CD4-positive, alpha-beta T cell (primary cell): ENCODE measurements around the gene OGDHL. TPM values are rescaled to one million over a fixed set of nuclear protein-coding genes. Genes with fewer than 3 reads are reported as not detected.

Experiments
- ATAC-seq: fragments of 200-7000 bp; cut with Tn5 transposase; one replicate; pipeline ENCODE4 v1.10.0; 2022; ENCODE audit warnings: mild to moderate bottlenecking; ENCODE audit not compliant: poor library complexity
- CTCF ChIA-PET: fragments of 350-600 bp; sonication (Branson Sonifier 250); formaldehyde crosslinking; loops from one replicate; lab custom pipeline; 2021; ENCODE audit warnings: antibody characterized with exemption, inconsistent platforms; lab: Charles Lee
- POLR2A ChIA-PET: fragments of 350-600 bp; sonication (Branson Sonifier 250); formaldehyde crosslinking; loops from one replicate; lab custom pipeline; 2021; ENCODE audit warnings: antibody characterized with exemption, inconsistent platforms; lab: Charles Lee
- DNase-seq, 14 experiments: peaks; one replicate each; pipeline ENCODE4 v3.0.0-alpha.2; 2013 to 2020; ENCODE audit warnings: mixed read lengths in 2 of 14
- H3K27ac ChIP-seq, 2 donors: one replicate each; pipeline versions ENCODE4 v1.5.1 to v1.7.0; 2013; ENCODE audit warnings: low read length in 2 of 2, low read depth in 1 of 2, mild to moderate bottlenecking in 1 of 2
- H3K27me3 ChIP-seq, 2 experiments: 1 replicate in 1 of 2; 2 replicates in 1 of 2; pipeline versions ENCODE4 v1.6.1 to v1.7.0; 2013; ENCODE audit warnings: low read length in 2 of 2, control low read depth in 1 of 2, mild to moderate bottlenecking in 1 of 2, moderate library complexity in 1 of 2; ENCODE audit not compliant: insufficient read depth in 2 of 2, control insufficient read depth in 1 of 2
- H3K36me3 ChIP-seq: one replicate; pipeline ENCODE4 v1.6.1; 2013; ENCODE audit warnings: low read length, control low read depth; ENCODE audit not compliant: insufficient read depth
- H3K4me1 ChIP-seq: one replicate; pipeline ENCODE4 v1.6.1; 2013; ENCODE audit warnings: low read length, control low read depth; ENCODE audit not compliant: insufficient read depth
- H3K4me3 ChIP-seq: one replicate; pipeline ENCODE4 v1.5.1; 2013; ENCODE audit warnings: mild to moderate bottlenecking, low read length, moderate library complexity
- H3K9me3 ChIP-seq, 2 experiments: 1 replicate in 1 of 2; 2 replicates in 1 of 2; pipeline versions ENCODE4 v1.6.1 to v1.7.0; 2013; ENCODE audit warnings: low read length in 2 of 2, mild to moderate bottlenecking in 2 of 2, control low read depth in 1 of 2, moderate library complexity in 1 of 2; ENCODE audit not compliant: control insufficient read depth in 1 of 2, insufficient read depth in 1 of 2
- H3K27ac Mint-ChIP-seq: one replicate; pipeline ENCODE4 v1.8.0; 2020; ENCODE audit warnings: mixed read lengths
- H3K27me3 Mint-ChIP-seq: one replicate; pipeline ENCODE4 v1.8.0; 2021; ENCODE audit warnings: mixed read lengths
- H3K36me3 Mint-ChIP-seq: one replicate; pipeline ENCODE4 v1.8.0; 2021; ENCODE audit warnings: low read depth, mixed read lengths
- H3K4me1 Mint-ChIP-seq: one replicate; pipeline ENCODE4 v1.8.0; 2021; ENCODE audit warnings: low read depth, mixed read lengths
- H3K4me3 Mint-ChIP-seq: one replicate; pipeline ENCODE4 v1.8.0; 2020; ENCODE audit warnings: mild to moderate bottlenecking, mixed read lengths
- H3K9me3 Mint-ChIP-seq: one replicate; pipeline ENCODE4 v1.8.0; 2020; ENCODE audit warnings: mixed read lengths
- intact Hi-C, 2 experiments: fragments of 100-400 bp; cut with DNase I in 1 of 2; cut with micrococcal nuclease in 1 of 2; formaldehyde crosslinking; loops; one replicate each; pipeline versions ENCODE4 v1.15.1 to v1.9.0; 2023 to 2025; cut with DNase I, micrococcal nuclease
- total RNA-seq, 174 experiments: library from RNA in 2 of 174; stranded (reverse) in 2 of 174; gene quantifications; one replicate each; pipeline ENCODE4 v1.2.3 and lab custom pipeline; 2021 to 2026
- TF ChIP-seq, protein P1 (sequence below): fragments of 200-600 bp; IDR thresholded peaks from one replicate; pipeline ENCODE4 v1.8.0; 2022; ENCODE audit warnings: antibody characterized with exemption, mild to moderate bottlenecking

OGDHL gene
- total RNA-seq, 2 experiments from 2014 or later: not detected

DNA sequence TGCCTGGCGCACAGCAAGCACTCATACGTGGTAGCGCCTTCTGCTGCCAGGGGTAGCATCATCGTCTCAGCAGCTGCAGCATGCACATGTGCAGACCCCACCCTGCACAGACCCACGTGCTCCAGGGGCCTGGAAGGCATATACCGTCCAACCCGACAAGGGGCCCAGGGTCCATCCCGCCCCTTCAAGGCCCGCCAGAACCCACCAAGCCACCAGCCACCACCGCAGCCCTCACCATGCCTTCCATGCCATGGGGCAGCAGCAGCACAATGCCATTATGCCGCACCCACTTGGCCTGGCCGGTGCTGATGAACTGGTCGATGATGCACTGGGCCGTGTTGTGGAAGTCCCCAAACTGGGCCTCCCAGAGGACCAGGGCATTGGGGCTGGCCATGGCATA, 22.7 kb downstream of the OGDHL start:
- Mint-ChIP-seq H3K27me3 (no peaks in the 10 kb centered on the region), H3K36me3 (no peaks in the 10 kb centered on the region), H3K4me1 (no peaks in the 10 kb centered on the region), H3K27ac (no peak overlapping the region), H3K4me3 (no peak overlapping the region), H3K9me3 (no peaks in the 10 kb centered on the region)
- H3K4me3 ChIP-seq: no peak overlapping the region
- intact Hi-C loops: no loop called here
- TF ChIP-seq, protein P1, sequence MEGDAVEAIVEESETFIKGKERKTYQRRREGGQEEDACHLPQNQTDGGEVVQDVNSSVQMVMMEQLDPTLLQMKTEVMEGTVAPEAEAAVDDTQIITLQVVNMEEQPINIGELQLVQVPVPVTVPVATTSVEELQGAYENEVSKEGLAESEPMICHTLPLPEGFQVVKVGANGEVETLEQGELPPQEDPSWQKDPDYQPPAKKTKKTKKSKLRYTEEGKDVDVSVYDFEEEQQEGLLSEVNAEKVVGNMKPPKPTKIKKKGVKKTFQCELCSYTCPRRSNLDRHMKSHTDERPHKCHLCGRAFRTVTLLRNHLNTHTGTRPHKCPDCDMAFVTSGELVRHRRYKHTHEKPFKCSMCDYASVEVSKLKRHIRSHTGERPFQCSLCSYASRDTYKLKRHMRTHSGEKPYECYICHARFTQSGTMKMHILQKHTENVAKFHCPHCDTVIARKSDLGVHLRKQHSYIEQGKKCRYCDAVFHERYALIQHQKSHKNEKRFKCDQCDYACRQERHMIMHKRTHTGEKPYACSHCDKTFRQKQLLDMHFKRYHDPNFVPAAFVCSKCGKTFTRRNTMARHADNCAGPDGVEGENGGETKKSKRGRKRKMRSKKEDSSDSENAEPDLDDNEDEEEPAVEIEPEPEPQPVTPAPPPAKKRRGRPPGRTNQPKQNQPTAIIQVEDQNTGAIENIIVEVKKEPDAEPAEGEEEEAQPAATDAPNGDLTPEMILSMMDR: no peak
- CTCF ChIA-PET: no interaction called here
- no peak for ATAC-seq
- H3K36me3 ChIP-seq: no peaks in the 10 kb centered on the region
- no peak overlapping the region for H3K27ac ChIP-seq
- POLR2A ChIA-PET: no interaction called here
- H3K9me3 ChIP-seq: peaks cover 0 to 38% of the 10 kb centered on the region in 2 experiments
- no peak for DNase-seq
- H3K27me3 ChIP-seq: no peaks in the 10 kb centered on the region
- H3K4me1 ChIP-seq: no peaks in the 10 kb centered on the region

DNA sequence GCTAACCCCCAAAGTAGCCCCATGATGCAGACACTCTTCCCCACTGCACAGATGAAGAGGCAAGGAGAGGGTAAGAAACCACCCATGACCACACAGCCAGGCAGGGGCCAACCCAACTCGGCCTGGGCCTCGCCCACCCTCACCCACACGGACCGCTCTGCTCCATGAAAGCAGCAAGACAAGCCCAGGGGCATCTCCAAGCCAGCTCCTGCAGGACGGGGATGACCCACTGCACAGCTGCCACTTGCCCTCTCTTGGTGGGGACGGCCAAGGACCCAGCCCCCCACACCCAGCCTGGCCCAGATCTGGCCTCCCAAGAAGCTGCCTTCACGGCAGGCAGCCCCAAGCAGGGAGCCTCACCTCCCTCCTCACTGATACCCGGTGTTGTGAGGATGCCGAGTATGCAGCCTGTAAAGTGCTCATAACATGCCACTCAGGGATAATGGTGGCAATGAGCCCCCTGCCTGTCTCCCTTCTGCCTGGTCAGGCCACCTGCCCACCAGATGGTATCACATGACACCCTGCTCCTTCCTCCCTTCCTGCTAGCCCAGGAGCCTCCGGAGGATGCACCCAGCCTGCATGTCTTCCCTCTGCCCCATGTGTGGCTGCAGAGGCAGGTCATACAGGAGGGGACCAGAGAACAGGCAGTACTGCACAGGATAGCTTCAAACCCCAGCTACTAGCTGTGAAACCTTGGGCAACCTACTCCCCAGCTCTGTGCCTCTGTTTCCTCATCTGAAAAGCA, 23.3 kb downstream of the OGDHL start:
- Histone ChIP-seq H3K4me1 (no peaks in the 10 kb centered on the region), H3K27me3 (no peaks in the 10 kb centered on the region), H3K4me3 (no peak overlapping the region), H3K27ac (no peak overlapping the region), H3K36me3 (no peaks in the 10 kb centered on the region), H3K9me3 (peaks cover 0 to 33% of the 10 kb centered on the region in 2 experiments)
- Mint-ChIP-seq H3K27ac (no peak overlapping the region), H3K36me3 (no peaks in the 10 kb centered on the region), H3K9me3 (no peaks in the 10 kb centered on the region), H3K27me3 (no peaks in the 10 kb centered on the region), H3K4me1 (no peaks in the 10 kb centered on the region), H3K4me3 (no peak overlapping the region)
- DNase-seq (no peak), ATAC-seq (no peak)
- POLR2A ChIA-PET: no interaction called here
- CTCF ChIA-PET: no interaction called here
- intact Hi-C loops: no loop called here
- TF ChIP-seq, protein P1: no peak

DNA sequence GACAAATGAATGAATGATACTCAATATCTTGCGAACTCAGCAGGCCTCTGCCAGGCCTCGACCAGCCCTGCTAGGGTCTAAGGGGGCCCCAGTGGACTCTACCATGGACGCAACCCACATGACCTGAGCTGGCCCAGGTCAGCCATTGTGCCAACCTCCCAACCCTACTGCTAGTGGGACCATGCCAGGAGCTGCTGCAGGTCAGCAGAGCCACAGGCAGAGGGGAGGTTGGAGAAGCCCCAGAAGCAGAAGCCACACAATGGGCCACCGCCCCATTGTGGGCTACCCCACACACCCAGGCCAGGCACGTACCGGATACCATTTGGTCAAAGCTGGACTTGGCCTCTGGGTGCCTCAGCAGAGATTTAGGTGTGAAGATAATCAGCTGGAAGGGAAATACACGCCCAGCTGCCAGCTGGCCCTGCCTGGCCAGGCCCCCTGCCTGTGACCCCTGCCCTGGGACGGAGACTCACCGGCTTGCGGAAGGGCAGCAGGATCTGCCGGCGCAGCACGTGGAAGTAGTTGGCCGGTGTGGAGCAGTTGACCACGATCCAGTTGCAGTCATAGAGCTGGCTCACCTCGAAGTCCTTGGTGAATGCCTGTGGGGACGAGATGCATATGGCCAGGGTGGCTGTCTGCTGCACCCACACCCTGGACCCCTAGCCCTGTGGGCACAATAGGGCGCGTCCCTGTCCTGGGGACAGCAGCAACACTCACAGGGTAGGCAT, 24.5 kb downstream of the OGDHL start:
- DNase-seq: peak in 1 of 14 experiments; percentile 2
- Histone ChIP-seq H3K4me3 (no peak overlapping the region), H3K27ac (no peak overlapping the region), H3K27me3 (no peaks in the 10 kb centered on the region), H3K4me1 (no peaks in the 10 kb centered on the region), H3K36me3 (no peaks in the 10 kb centered on the region), H3K9me3 (peaks cover 0 to 26% of the 10 kb centered on the region in 2 experiments)
- ATAC-seq: no peak
- H3K4me1 Mint-ChIP-seq: no peaks in the 10 kb centered on the region
- H3K9me3 Mint-ChIP-seq: no peaks in the 10 kb centered on the region
- no peaks in the 10 kb centered on the region for H3K27me3 Mint-ChIP-seq
- no peaks in the 10 kb centered on the region for H3K36me3 Mint-ChIP-seq
- ChIA-PET POLR2A (no interaction called here), CTCF (no interaction called here)
- no peak overlapping the region for H3K4me3 Mint-ChIP-seq
- intact Hi-C loops: no loop called here
- TF ChIP-seq, protein P1: no peak
- H3K27ac Mint-ChIP-seq: no peak overlapping the region
